GM18861 (cell line): ENCODE data around the gene PPP6R1.
A peak's percentile ranks its signal among the peaks of the same experiment; 100 is the strongest.

Experiments
- ATAC-seq: cut with Tn5 transposase; IDR thresholded peaks from one replicate; pipeline ENCODE4 v1.9.1; 2021; ENCODE audit not compliant: unreplicated experiment

The PPP6R1 gene

DNA sequence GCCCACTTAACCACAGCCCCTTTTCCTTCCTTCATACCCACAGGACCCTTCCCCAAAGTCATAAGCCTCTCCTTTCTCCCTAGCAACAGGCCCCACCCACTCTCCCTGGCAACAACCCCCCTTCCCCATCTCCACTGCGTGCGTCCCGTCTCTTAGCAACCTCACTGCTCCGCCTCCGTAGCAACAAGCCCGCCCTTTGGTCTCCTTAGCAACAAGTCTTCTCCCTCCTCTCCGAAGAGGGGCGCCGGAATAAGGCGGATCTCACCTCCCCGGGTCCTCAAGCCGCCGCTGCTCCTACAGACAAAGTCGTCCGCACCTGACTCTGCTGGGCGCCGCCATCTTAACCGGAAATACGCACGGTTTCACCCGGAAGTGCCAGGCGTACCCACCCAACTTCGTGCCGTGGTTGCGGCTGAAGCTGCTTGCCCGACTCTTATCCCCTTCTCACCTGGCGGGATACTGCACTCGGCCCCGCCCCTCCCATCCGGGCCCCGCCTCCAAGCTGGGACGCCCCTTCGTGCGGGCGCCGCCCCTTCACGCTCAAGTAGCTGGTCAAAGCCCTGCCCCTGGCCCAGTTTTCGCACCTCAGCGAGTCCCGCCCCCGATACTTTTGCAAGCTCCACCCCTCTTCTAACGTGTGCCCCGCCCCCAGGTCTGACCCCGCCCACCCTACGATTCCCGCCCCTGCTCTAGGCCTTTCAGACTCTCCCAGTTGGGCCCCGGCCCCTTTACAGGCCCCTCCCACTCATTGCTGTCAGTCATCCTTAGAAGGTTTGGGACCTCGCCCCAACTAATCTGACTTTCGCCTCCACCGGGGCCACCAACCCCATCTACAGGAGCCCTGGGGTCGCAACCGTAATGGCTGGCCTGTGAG is 21.2 kb upstream of the PPP6R1 start, which contains the start of gene HSPBP1:
TSS of gene HSPBP1 (minus strand) at position 341 of the 874 bp plus-strand sequence. CDS start 502 bp downstream, outside the sequence.
- ATAC-seq, result peak; percentile 45

DNA sequence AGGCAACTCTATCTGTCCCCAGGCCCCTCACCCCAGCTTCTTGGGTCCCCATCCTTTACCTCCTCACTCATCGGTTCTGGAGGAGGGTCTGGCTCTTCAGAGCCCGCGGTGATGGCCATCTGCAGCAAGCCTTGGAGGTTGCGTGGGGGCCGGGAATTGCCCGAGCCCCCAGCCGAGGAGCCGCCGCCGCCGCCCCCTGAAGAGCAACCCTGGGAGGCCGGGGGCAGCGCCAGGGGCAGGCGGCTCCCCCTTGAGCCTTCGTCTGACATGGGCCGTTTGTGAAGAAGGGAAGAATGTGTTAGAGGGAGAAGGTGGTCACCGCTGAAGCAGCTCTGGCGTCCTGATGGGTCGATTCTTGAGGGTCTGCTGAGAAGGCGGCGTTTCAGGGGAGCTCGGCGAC is 20.5 kb upstream of the PPP6R1 start:
- ATAC-seq, result no peak

DNA sequence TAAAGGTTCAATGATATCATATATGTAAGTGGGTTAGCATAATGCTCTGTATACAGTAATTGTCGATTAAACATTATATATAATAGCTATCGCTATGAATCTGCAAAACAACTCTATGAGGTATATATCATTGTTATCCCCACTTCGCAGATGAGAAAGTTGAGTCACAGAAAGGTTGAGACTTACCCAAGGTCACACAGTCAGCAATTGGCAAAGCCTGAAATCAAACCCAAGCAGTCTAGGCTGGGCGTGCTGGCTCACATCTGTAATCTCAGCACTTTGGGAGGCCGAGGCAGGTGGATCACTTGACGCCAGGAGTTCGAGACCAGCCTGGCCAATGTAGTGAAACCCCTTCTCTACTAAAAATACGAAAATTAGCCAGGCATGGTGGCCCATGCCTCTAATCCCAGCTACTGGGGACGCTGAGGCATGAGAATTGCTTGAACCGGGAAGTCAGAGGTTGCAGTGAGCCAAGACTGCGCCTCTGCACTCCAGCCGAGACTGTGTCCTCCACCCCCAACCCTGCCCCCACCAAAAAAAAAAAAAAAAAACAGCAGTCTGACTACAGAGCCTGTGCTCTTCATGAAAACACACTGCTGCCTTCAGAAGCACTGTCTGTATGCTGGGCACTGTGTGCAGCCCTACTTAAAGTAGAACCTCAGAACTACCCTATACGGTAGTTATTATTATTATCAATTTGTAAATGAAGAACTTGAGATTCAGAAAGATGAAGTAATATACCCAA is 19.7 kb upstream of the PPP6R1 start:
- no peak for ATAC-seq

DNA sequence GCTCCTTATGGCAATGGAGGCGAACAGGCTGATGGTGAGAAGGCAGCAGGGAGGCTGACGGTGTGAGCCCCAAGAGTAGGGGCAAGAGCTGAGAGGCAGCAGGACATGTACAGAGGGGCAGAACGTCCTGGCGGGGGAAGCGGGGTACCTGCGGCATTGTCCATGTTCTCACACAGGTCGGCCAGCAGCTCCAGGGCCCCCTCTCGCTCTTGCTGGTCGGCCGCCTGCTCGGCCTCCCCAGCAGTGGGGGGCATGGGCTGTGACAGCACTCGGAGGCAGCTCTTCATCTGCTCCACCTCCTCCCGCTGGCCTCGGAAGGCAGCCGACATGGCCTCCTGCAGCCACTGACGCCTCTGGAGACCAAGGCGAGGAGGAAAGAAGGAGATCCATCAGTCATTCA is 18.7 kb upstream of the PPP6R1 start:
- ATAC-seq, result no peak

DNA sequence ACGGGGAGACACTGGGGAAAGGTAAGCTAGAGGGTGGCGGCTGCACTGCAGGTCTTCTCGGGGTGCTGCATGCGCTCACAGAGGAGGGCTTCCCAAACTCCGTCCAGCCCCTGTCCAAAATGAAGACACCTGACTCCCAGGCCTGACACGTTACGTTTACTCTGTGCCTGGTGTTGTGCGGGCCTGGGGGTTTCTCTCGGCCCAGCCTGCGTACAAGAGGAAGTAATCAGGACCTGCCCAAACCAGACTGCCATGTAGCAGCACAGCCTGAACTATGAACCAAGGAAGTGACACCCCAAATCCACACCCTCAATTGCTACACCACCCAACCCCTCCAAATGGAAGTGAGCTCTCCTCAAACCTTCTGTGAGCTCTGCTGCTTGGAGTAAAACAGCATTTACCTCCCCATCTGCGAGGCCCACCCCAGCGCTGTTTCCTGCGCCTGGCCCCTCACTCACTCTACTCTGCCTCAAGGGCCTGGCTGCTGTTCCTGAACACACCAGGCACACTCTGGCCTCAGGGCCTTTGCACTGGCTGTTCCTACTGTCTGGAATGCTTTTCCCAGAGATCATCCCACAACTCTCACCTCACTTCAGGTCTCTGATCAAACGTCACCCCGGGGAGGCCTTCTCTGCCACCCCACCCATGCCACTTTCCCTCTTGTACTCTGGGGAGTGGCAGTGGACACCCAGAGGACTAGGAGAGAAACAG is 18.1 kb upstream of the PPP6R1 start:
- peak; percentile 2 for ATAC-seq

DNA sequence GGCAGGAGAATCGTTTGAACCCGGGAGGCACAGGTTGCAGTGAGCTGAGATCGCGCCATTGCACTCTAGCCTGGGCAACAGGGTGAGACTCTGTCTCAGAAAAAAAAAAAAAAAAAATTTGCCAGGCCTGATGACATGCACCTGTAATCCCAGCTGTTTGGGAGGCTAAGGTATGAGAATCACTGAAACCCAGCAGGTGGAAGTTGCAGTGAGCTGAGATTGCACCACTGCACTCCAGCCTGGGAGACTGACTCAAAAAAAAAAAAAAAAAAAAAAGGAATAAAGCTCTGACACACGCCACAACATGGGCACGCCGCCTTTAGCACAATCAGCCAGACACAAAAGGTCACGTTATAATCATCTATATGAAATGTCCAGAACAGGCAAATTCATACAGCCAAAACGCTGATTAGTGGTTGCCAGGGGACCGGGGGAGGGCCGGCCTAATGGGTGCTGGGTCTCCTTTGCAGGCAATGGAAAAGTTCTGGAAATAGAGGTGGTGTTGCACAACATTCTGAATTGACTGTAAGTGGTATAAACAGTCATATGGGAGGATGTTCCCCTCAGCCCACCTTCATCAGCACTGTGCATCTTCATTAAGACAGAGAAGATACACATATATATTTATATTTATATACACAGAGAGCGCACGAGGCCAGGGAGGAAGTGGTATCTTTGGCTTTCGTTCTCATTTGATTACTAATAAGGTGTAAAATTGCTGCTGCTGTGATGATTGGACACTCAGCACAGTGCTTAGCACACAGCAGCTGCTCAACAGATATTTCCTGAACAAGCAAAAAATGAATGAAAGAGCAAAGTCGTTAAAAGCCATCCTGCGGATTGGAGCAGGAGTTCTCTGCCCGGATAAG is 17.3 kb upstream of the PPP6R1 start:
- ATAC-seq, result peak; percentile 63

DNA sequence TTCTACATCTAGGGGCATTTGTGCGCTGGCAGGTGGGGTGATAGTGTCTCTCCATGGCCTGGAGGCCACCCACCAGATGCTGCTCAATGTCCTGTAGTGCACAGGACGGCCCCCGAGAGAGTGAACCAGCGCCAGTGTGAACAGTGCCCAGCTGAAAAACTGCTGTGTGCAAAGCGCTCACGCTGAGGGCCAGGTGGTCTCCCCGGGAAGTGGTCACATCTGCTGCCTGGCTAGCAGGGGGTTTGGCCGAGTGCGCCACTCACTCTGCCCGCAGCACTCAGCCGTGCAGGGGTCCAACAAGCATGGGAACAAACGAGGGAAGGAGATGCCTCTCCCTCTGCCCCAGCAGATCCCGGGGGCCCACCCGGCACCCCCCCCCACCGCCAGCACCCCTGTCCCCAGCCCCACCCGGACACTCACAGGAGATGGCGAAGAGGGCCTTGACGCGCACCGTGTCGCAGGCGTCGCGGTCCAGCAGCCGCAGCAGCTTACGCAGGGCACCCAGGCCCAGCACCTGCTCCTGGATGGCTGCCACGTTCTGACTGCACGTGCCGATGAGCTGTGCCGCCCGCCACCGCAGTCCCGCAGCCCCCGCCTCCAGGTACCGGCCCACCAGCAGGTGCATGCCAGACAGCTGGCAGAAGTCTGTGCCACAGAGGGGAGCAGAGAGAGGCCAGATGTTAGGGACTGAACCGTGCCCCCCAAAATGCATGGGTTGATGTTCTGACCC is 15.3 kb upstream of the PPP6R1 start:
- ATAC-seq, result no peak

DNA sequence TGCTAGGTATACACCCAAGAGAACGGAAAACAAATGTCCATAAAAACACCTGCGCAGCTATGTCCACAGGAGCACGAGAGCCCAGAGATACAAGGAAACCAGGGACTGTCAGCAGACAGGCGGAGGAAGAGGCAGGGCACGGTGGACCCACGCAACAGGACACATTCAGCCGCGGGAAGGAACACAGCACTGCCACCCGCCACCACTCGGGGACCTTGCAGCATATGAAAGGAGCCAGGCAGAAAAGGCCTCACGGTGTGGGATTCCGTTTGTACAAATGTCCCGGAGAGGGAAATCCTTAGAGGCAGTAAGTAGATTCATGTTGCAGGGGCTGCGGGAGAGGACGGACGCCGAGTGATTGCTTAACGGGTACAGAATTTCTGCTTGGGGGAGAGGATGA is 13.3 kb upstream of the PPP6R1 start:
- ATAC-seq, result no peak

DNA sequence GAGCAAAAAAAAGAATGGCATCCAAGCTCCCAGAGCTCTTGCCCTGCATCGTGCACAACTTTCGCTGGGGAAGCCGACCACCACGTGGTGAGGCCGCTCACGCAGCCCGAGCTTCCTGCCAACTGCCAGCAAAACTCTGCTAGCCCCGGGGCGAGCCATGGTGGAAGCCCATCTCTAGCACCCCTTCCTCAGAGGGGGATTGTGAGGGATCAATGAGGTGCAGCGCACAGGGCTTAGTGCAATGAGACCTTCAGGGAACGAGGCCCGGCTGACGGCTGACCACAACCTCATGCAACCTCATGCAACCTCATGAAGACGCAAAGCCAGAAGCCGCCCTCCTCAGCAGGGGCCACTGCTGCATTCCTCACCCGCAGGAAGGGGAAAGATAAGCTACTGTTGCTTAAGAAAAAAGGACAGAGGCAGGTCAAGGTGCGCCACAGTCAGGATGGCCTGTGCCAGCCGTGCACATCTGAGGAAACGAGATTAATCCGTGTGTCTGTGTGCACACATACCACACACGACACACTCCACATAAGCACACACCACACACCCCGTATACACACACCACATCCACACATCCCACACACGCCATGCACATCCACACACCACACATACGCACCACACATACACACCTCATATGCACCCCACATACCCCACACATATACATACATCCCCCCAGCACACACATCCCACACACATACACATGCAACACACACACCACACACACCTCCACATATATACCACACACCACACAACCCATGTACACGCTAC is 11.5 kb upstream of the PPP6R1 start:
- no peak for ATAC-seq

DNA sequence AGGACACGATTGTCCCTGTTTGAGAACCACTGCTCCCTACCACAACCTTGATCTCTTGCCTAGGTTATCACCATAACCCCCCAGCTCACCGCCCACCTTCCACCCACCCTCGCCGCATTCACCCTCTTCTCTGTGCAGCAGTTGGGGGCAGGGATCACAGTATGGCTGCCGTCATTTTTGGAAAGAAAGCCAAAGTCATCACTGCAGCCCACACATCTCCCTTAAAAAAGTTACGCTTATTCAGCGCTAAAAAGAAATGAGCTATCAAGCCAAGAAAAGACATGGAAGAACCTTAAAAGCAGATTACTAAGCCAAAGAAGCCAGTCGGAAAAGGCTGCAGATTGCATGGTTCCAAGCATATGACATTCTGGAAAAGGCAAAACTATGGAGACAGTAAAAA is 10.5 kb upstream of the PPP6R1 start:
- ATAC-seq, result no peak

DNA sequence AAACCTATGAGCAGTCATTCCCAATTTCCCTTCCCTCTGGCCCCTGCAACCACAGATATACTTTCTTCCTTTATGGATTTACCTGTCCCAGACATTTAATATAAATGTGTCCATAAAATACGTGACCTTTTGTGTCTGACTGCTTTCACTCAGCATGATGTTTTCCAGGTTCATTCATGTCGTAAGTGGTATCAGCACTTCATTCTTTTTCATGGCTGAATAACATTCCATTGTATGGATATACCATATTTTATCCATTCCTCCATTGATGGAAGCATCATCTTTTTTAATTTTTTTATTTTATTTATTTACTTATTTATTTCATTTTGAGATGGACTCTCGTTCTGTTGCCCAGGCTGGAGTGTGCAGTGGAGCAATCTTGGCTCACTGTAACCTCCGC is 8.0 kb upstream of the PPP6R1 start:
- ATAC-seq, result no peak

DNA sequence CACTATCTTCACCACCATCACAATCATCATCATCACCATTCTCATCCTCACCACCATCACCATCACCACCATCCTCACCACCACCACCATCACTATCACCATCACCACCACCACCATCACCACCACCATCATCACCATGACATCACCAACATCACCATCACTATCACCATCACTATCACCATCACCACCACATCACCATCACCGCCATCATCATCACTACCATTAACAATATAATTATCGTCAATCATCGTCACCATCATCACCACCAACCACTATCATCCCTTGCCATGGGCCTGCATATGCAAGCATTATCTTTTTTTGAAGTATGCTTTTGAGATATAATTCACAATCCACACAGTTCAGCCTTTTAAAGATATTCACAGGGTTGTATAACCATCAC is 7.6 kb upstream of the PPP6R1 start:
- no peak for ATAC-seq

DNA sequence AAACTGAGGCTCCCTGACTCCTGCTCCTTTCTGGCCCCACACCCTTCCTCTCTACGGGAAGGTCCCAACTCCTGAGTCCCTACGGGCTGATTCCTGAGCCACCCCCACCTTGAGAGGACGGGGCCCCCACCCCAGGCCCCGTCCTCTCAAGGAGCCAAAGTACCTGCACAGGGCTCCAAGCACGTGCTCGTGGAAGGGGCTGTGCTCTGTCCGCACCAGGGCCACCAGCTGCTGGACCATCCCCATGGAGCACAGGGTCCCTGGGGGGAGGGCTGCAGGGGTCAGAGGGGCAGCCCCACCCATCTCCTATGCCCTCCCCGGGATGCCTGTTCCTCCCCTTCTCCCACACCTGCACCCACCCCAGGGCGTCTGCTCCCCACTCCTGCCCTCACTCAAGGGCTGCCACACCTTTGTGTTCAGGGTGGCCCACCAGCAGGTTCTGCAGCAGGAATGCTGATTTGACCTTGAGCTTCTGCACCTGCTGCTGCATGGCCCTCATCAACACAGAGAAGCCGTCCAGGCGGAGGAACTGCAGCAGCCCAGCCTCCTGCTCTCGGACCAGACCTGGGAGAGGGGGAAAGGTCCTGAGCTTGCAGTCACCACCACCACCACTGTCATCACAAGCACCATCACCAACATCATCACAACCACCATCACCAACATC is 7.0 kb upstream of the PPP6R1 start:
- no peak for ATAC-seq

DNA sequence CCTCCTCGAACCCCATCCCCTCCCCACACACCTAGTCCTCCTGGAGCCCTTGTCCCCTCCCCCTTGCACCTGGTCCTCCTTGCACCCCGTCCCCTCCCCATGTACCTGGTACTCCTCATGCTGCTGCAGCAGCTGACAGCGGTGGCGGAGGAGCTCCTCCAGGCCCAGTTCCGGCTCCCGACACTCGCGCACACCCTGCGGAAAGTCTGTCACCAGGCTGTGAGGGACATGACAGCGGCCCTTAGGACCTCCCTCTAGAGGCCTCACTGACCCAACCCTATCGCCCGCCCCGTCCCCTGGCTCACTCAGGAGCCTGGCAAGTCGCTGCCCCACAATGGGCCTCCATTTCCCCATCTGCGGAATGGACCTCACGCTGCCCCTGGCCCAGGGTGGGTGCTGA is 6.4 kb upstream of the PPP6R1 start:
- no peak for ATAC-seq

DNA sequence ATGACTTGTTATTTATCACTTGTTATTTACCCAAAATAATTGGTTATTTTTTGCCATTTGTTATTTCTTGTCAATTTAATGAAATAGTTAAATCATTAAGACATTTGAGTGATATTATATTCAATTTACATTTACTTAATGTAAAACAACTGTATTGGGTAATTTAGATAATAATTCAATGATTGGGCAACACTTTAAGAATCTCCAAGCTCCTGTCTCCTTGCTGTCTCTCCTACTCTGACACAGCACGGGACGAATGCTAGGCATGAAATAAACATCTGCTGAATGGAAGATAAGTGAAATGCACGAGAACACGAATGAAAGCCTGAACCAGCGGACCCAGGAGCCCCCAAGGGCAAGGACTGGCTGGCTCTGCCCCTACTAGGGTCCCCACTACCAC is 5.7 kb upstream of the PPP6R1 start:
- ATAC-seq, result no peak

DNA sequence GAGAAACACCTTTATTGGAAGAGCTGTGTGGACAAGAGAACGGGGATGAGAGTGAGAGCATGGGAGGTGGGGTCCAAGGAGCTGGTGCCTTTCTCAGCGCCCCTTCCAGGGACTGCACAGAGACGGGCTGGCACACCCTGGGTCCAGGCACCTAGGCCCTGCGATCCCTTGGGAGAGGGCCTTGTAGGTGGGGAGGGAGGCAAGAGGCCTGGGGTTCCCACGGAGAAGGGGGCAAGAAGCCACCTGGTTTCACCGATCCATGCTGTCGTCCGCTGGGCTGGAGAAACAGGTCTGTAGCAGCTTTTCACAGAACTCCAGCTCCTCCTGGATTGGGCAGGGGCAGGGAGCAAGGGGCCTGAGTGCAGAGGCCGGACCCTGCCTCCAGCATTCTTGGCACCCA is 3.5 kb upstream of the PPP6R1 start:
- ATAC-seq, result no peak

DNA sequence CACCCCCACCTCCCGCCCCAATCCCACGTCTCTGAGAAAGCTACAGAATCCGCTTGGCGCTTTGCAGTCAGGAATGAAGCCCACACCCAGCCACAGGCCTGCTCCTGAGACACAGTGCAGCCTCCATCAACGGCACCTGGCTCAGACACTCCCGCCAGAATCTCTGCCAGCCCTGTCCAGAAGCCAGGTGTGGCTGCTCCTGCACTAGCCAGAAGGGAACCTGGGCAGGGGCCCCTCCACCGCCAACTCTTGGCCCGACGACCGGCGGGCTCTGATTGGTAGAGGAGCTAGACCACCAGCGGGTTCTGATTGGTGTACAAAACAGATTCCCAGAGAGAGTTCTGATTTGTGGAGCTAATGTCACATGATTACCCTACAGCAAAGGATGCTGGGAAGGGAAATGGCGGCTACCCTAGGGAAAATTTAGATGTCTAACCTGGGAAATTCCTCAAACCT is 2.9 kb upstream of the PPP6R1 start:
- ATAC-seq, result no peak

DNA sequence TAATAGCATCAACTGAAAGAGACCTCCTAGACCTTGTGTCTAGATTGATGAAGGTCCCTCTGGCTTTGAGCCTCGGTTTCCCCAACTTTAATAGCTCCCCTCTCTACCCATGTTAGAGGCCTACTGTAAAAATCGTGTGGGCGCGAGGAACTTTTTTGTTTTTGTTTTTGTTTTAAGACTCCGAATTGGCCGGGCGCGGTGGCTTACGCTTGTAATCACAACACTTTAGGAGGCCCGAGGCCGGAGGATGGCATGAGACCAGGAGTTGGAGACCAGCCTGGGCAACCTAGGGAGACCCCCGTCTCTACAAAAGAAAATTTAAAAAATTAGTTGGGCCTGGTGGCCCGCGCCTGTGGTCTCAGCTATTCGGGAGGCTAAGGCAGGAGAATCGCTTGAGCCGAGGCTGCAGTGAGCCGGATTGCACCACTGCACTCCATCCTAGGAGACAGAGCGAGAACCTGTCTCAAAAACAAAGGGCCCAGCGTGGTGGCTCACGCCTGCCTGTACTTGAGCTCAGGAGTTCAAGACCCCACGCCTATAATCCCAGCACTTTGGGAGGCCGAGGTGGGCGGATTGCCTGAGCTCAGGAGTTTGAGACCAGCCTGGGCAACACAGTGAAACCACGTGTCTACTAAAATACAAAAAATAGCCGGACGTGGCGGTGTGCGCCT is 858 bp upstream of the PPP6R1 start:
- ATAC-seq, result no peak
